IMR-90 (cell line): ENCODE measurements around the gene RAC3. TPM values are rescaled to one million over a fixed set of nuclear protein-coding genes. Genes with fewer than 3 reads are reported as not detected.

Experiments
- ATAC-seq: fragments of 200-7000 bp; cut with Tn5 transposase; 2 replicates; pipeline ENCODE4 v1.9.1; 2020; ENCODE audit warnings: low read depth, mild to moderate bottlenecking, moderate library complexity
- BruUV-seq: library from RNA; stranded (reverse); fragments of 400-500 nt; replicated peaks from 2 replicates; lab custom pipeline; 2021; lab: Mats Ljungman, UMichigan
- CTCF ChIA-PET: fragments of 300-600 bp; formaldehyde crosslinking; extraction: SDS; loops from one replicate; lab custom pipeline; 2021; ENCODE audit warnings: antibody characterized with exemption; lab: Yijun Ruan, JAX
- POLR2A ChIA-PET: fragments of 300-600 bp; sonication (Branson Sonifier 250); formaldehyde crosslinking; loops from one replicate; lab custom pipeline; 2022; ENCODE audit warnings: antibody characterized with exemption; ENCODE audit not compliant: unreplicated experiment; lab: Charles Lee
- DNase-seq: peaks from one replicate; pipeline ENCODE4 v3.0.0; 2013
- H2AFZ ChIP-seq: replicated peaks from 2 replicates; pipeline ENCODE3; 2013; ENCODE audit warnings: low read length, mild to moderate bottlenecking; ENCODE audit not compliant: poor library complexity
- H2AK5ac ChIP-seq: 2 replicates; pipeline ENCODE4 v1.6.1; 2013; ENCODE audit warnings: low read depth, low read length, inconsistent platforms
- H2AK9ac ChIP-seq: replicated peaks from 2 replicates; pipeline ENCODE3; 2013; ENCODE audit warnings: mild to moderate bottlenecking, low read depth, low read length, moderate library complexity; ENCODE audit not compliant: poor library complexity
- H2BK120ac ChIP-seq: 2 replicates; pipeline ENCODE4 v1.6.1; 2013; ENCODE audit warnings: low read depth, low read length, inconsistent platforms
- H2BK15ac ChIP-seq: 3 replicates; pipeline ENCODE4 v1.6.1; 2013; ENCODE audit warnings: low read depth, low read length, inconsistent platforms
- H2BK20ac ChIP-seq: 2 replicates; pipeline ENCODE4 v1.6.1; 2013; ENCODE audit warnings: low read depth, mild to moderate bottlenecking, inconsistent platforms, low read length, moderate library complexity
- H2BK5ac ChIP-seq: 2 replicates; pipeline ENCODE4 v1.6.1; 2013; ENCODE audit warnings: mild to moderate bottlenecking, low read depth, low read length, inconsistent platforms; ENCODE audit not compliant: poor library complexity, severe bottlenecking
- H3K14ac ChIP-seq: replicated peaks from 2 replicates; pipeline ENCODE4 v1.6.1; 2013; ENCODE audit warnings: low read depth, low read length, inconsistent platforms
- H3K18ac ChIP-seq: 2 replicates; pipeline ENCODE4 v1.6.1; 2013; ENCODE audit warnings: low read depth, low read length, control low read depth
- H3K23ac ChIP-seq: 2 replicates; pipeline ENCODE4 v1.6.1; 2013; ENCODE audit warnings: low read depth, low read length, inconsistent platforms
- H3K27ac ChIP-seq: 2 replicates; pipeline ENCODE4 v1.5.1; 2013; ENCODE audit warnings: mild to moderate bottlenecking, control low read depth, low read length; ENCODE audit not compliant: insufficient read depth
- H3K27me3 ChIP-seq: 2 replicates; pipeline ENCODE4 v1.6.1; 2013; ENCODE audit warnings: low read length; ENCODE audit not compliant: control insufficient read depth, insufficient read depth
- H3K36me3 ChIP-seq: 2 replicates; pipeline ENCODE4 v1.6.1; 2013; ENCODE audit warnings: low read length, mixed read lengths; ENCODE audit not compliant: control insufficient read depth, insufficient read depth
- H3K4ac ChIP-seq: 2 replicates; pipeline ENCODE4 v1.6.1; 2013; ENCODE audit warnings: low read depth, low read length, inconsistent platforms
- H3K4me1 ChIP-seq: 2 replicates; pipeline ENCODE4 v1.6.1; 2013; ENCODE audit warnings: low read length, mixed read lengths; ENCODE audit not compliant: control insufficient read depth, insufficient read depth
- H3K4me2 ChIP-seq: 2 replicates; pipeline ENCODE4 v1.6.1; 2013; ENCODE audit warnings: low read depth, mild to moderate bottlenecking, control low read depth, low read length, moderate library complexity
- H3K4me3 ChIP-seq: 2 replicates; pipeline ENCODE4 v1.5.1; 2013; ENCODE audit warnings: low read depth, mild to moderate bottlenecking, control low read depth, low read length, moderate library complexity; ENCODE audit not compliant: insufficient read depth
- H3K56ac ChIP-seq: 2 replicates; pipeline ENCODE4 v1.6.1; 2013; ENCODE audit warnings: low read length, inconsistent platforms; ENCODE audit not compliant: insufficient read depth; ENCODE audit errors: extremely low read depth
- H3K79me1 ChIP-seq, 2 experiments: 2 replicates each; pipeline ENCODE4 v1.6.1; 2013; ENCODE audit warnings: low read length in 2 of 2, inconsistent platforms in 1 of 2, low read depth in 1 of 2
- H3K9ac ChIP-seq: 2 replicates; pipeline ENCODE4 v1.6.1; 2013; ENCODE audit warnings: low read depth, low read length, control low read depth
- H3K9me1 ChIP-seq: 2 replicates; pipeline ENCODE4 v1.6.1; 2013; ENCODE audit warnings: low read length, inconsistent platforms; ENCODE audit not compliant: insufficient read depth
- H3K9me3 ChIP-seq: 2 replicates; pipeline ENCODE4 v1.6.1; 2013; ENCODE audit warnings: low read length; ENCODE audit not compliant: control insufficient read depth, insufficient read depth
- H4K20me1 ChIP-seq: 2 replicates; pipeline ENCODE4 v1.6.1; 2013; ENCODE audit warnings: low read length, inconsistent platforms; ENCODE audit not compliant: insufficient read depth
- H4K5ac ChIP-seq: 2 replicates; pipeline ENCODE4 v1.6.1; 2013; ENCODE audit warnings: mild to moderate bottlenecking, low read depth, low read length, control low read depth
- H4K8ac ChIP-seq, 2 experiments: 2 replicates each; pipeline ENCODE4 v1.6.1; 2013; ENCODE audit warnings: low read depth in 2 of 2, low read length in 2 of 2, control low read depth in 1 of 2, inconsistent platforms in 1 of 2
- H4K91ac ChIP-seq: 2 replicates; pipeline ENCODE4 v1.6.1; 2013; ENCODE audit warnings: low read depth, low read length, inconsistent platforms; ENCODE audit not compliant: insufficient read depth
- CEBPB ChIP-seq: IDR thresholded peaks from 2 replicates; pipeline ENCODE4 v1.6.1; 2012; ENCODE audit warnings: low read depth, low read length, improper control_type of control experiment
- MAZ ChIP-seq: IDR thresholded peaks from 2 replicates; pipeline ENCODE4 v1.6.1; 2012; ENCODE audit warnings: low read depth, mild to moderate bottlenecking, low read length, improper control_type of control experiment, moderate library complexity, borderline replicate concordance
- MXI1 ChIP-seq: IDR thresholded peaks from 2 replicates; pipeline ENCODE4 v1.6.1; 2012; ENCODE audit warnings: low read depth, mild to moderate bottlenecking, low read length, moderate library complexity, borderline replicate concordance
- WGBS, 2 experiments: methylation state at CpG; one replicate each; pipeline versions ENCODE4 v1.1.5 to v1.1.7; 2013; ENCODE audit warnings: missing lambda C conversion rate in 2 of 2; ENCODE audit not compliant: insufficient read length in 1 of 2; ENCODE audit errors: extremely low coverage in 2 of 2; 5-methylcytosine and 5-hydroxymethylcytosine counted together
- dilution Hi-C: fragments of 300-500 bp; cut with HindIII; formaldehyde crosslinking; loops from one replicate; pipeline ENCODE4 v1.14.3; 2018; ENCODE audit warnings: low sequenced_read_pairs; ENCODE audit not compliant: unreplicated experiment
- in situ Hi-C: fragments of 300-500 bp; cut with MboI; formaldehyde crosslinking; loops from 3 replicates; pipeline ENCODE4 v1.14.3; 2019; ENCODE audit warnings: low sequenced_read_pairs, inconsistent platforms, mixed read lengths
- intact Hi-C: fragments of 100-400 bp; cut with micrococcal nuclease; formaldehyde crosslinking; loops from 2 replicates; pipeline ENCODE4 v1.10.0; 2022
- polyA plus RNA-seq, 3 experiments: library from polyadenylated mRNA; depleted of rRNA; stranded (reverse); fragments of >200 nt; gene quantifications; 2 replicates each; pipeline ENCODE4 v1.2.3, GENCODE V29; 2012; ENCODE audit warnings: low replicate concordance in 1 of 3
- total RNA-seq: library from RNA; depleted of rRNA; stranded (reverse); fragments of >200 nt; gene quantifications from 2 replicates; pipeline ENCODE4 v1.2.3, GENCODE V29; 2012
- TF ChIP-seq, protein P1 (sequence below): fragments of 150-350 bp; IDR thresholded peaks from 2 replicates; pipeline ENCODE4 v1.6.1; 2017; ENCODE audit warnings: mild to moderate bottlenecking, antibody characterized with exemption, low read length, low read depth
- TF ChIP-seq, protein P2 (sequence below): conservative IDR thresholded peaks from 2 replicates; pipeline ENCODE4 v1.5.1; 2012; ENCODE audit warnings: mild to moderate bottlenecking, low read depth, low read length, improper control_type of control experiment

The RAC3 gene
- total and polyA plus RNA-seq, 2 of the 4 experiments (the other 2 are of a cell fraction), result 5.7 to 23.4 TPM

DNA sequence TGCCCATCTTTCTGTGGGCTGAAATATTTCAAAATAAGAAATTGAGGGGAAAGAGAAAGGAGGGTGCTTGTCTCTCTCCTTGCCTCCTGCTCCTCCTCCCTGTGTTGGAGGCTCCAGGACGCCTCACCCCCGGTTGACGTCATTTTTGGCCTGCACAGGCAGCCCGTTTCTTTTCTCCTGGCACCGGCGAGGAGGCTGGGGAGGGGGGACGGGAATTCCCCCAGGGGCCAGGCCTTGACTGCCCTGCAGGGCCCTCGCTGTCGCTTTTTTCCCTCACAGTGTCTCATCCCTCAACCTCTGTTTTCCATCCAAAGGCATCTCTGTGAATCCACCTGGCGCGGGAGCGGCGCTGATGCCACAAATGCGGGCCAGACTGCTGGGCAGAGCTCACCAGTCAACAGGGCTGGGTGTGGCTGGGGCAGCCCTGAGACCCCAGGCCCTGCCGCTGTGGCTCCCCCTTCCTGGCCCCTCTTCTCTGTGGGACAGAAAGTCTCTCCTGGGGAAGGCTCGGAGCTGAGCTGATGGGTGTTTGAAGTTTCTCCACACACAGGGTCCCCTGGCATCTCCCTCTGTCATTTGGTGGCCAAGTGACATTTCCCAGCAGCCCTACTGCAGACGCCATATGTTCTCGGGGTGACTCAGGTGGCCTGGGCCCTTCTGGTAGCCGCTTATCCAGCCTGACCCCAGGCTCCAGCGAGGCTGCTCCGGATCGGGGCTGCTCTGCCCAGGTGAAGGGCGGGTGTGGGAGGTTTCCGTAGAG is 24.8 kb upstream of the RAC3 start:
- Histone ChIP-seq H3K4me2 (no peak overlapping the region), H3K4ac (peak overlapping the region; percentile 69), H4K8ac (peak overlapping the region in 1 of 2 experiments; percentile 43; a peak in 1 of 4 replicates), H3K9me3 (no peaks in the 10 kb centered on the region), H3K79me1 (peaks cover 11 to 33% of the 10 kb centered on the region in 2 experiments; a peak in 3 of 4 replicates), H3K4me3 (no peak overlapping the region), H3K27ac (no peak overlapping the region; the same call in 1 of the 2 replicates), H2BK5ac (peak overlapping the region; percentile 9), H3K9ac (no peak overlapping the region), H3K4me1 (peaks cover 27% of the 10 kb centered on the region), H4K20me1 (peaks cover 3% of the 10 kb centered on the region; the same call in 1 of the 2 replicates), H3K14ac (peak overlapping the region; percentile 39; the same call in 1 of the 2 replicates), H3K18ac (no peak overlapping the region), H2AK5ac (peak overlapping the region; percentile 90; the same call in 1 of the 2 replicates), H3K56ac (no peak overlapping the region), H2AK9ac (peak overlapping the region; percentile 95), H3K9me1 (peaks cover 18% of the 10 kb centered on the region), H4K5ac (no peak overlapping the region), H3K36me3 (no peaks in the 10 kb centered on the region; the same call in 1 of the 2 replicates), H2AFZ (peak overlapping the region; percentile 77), H3K23ac (no peak overlapping the region), H2BK120ac (peak overlapping the region; percentile 25; the same call in 1 of the 2 replicates), H3K27me3 (no peaks in the 10 kb centered on the region), H2BK15ac (peak overlapping the region; percentile 48; the same call in 1 of the 3 replicates), H4K91ac (peak overlapping the region; percentile 51), H2BK20ac (no peak overlapping the region)
- WGBS, 2 experiments, result 70% methylated on average over 15 of the region's 24 CpGs; no CpG with 5 or more reads in 1 of the 2 experiments
- TF ChIP-seq MXI1, result no peak
- TF ChIP-seq, protein P1, sequence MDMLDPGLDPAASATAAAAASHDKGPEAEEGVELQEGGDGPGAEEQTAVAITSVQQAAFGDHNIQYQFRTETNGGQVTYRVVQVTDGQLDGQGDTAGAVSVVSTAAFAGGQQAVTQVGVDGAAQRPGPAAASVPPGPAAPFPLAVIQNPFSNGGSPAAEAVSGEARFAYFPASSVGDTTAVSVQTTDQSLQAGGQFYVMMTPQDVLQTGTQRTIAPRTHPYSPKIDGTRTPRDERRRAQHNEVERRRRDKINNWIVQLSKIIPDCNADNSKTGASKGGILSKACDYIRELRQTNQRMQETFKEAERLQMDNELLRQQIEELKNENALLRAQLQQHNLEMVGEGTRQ, result no peak
- peak; percentile 81 for TF ChIP-seq MAZ
- TF ChIP-seq, protein P2, sequence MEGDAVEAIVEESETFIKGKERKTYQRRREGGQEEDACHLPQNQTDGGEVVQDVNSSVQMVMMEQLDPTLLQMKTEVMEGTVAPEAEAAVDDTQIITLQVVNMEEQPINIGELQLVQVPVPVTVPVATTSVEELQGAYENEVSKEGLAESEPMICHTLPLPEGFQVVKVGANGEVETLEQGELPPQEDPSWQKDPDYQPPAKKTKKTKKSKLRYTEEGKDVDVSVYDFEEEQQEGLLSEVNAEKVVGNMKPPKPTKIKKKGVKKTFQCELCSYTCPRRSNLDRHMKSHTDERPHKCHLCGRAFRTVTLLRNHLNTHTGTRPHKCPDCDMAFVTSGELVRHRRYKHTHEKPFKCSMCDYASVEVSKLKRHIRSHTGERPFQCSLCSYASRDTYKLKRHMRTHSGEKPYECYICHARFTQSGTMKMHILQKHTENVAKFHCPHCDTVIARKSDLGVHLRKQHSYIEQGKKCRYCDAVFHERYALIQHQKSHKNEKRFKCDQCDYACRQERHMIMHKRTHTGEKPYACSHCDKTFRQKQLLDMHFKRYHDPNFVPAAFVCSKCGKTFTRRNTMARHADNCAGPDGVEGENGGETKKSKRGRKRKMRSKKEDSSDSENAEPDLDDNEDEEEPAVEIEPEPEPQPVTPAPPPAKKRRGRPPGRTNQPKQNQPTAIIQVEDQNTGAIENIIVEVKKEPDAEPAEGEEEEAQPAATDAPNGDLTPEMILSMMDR, result no peak
- no peak for TF ChIP-seq CEBPB
- intact Hi-C loops, result no loop called here
- dilution Hi-C loops, result no loop called here
- peak; percentile 82 for DNase-seq
- ATAC-seq, result peak; percentile 35
- BruUV-seq, result no TSS peak
- ChIA-PET CTCF (no interaction called here), POLR2A (no interaction called here)
- in situ Hi-C loops, result no loop called here
